GOT3 (cell line): ENCODE data around the gene BCL2L1.
"Not testable (repeated sequence)": the region's sequence is repeated elsewhere in the genome, so short reads cannot be mapped to it uniquely, and the experiment has no call there.

Source experiments
- DNase-seq: peaks from one replicate; lab custom pipeline; 2025; ENCODE audit warnings: mixed read lengths; lab: John Stamatoyannopoulos, UW

The BCL2L1 gene

DNA sequence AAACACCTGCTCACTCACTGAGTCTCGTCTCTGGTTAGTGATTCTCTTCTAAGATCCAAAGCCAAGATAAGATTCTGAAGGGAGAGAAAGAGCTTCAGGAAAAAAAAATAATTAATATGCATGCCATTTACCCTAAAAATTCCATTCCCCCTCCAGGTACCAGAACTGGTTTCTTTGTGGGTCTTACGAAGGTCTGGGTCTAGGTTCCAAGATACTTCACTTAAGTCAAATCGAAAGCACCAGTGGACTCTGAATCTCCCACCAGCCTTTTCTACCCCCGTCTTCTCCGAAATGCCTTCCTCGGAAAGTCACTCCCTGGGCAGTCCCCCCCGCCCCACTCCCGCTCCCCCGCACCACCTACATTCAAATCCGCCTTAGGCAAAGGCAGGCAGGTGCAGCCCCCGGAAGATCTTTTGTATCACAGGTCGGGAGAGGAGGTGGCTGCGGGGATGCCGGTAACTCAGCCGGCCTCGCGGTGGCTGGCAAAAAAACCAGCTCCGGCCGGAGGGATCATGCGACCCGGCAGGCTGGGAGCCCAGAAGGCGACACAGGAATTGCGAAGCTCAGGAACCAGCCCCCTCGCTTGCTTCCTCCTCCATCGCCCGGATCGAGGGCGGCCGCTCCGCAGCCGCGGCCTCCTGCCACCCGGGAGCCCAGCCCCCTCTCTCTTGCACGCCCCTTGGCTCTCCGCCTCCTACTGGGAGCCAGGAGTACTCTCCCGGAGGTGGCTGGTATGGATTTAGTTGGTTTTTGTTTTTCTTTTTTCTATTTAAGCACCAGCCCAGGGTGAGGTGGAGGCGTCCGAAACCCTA lies at the start of gene BCL2L1:
Gene BCL2L1 (minus strand): TSS at position 612 of the 812 bp plus-strand sequence. CDS start 650 bp downstream, outside the sequence.
- peak; percentile 52 for DNase-seq

DNA sequence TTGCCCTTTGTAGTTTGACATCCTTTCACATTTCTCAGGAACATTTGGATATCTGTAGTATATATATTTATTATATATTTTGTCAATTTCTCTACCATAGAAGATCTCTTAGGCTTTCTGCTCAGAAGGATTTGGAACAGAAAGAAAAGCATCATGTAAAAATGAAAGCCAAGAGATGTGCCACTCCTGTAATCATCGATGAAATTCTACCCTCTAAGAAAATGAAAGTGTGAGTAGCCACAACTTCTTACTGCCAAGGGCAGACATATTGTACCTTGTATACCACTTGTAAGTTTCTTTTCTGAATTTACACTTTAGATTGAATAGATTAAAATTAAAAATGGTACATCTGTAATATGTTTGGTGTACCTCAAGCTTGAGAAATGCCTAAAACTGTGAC lies 47.6 kb upstream of the BCL2L1 start:
- DNase-seq: no peak

GRCh38 chr20:31769681-31770080 lies 47.0 kb upstream of the BCL2L1 start:
- no peak for DNase-seq

DNA sequence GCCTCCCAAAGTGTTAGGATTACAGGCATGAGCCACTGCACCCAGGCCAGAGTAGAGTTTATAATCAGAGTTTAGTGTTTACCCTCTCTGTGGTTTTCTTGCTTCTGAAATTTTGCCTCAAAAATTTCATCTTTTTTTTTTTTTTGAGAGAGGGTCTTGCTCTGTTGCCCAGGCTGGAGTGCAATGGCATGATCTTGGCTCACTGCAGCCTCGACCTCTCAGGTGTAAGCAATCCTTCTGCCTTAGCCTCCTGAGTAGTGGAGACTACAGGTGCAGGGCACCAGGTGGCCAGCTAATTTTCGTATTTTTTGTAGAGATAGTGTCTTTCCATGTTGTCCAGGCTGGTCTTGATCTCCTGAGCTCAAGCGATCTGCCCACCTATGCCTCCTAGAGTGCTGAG lies 45.1 kb upstream of the BCL2L1 start:
- no peak for DNase-seq

DNA sequence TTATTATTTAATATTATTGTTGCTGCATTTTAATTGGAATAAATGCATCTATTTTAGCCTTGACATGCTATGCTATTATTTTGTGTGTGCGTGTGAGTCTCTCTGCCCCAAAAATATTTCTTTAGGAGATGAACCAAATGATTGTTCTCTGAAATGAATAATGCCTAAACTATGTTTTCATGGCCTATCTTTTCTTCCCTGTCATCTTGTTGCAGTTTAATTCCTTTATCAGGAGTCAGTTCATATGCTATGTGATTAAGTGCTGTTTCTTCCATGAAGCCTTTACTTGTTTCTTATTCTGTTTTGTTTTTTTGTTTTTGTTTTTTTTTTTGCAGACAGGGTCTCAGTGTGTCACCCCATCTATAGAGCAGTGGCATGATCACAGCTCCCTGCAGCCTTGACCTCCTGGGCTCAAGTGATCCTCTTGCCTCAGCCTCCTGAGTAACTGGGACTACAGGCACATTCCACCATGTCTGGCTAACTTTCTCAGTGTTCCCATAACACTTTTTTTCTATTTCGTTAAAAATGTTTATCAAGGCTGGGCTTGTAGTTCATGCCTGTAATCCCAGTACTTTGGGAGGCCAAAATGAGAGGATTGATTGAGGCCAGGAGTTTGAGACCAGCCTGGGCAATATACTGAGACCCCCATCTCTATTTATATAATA lies 42.1 kb upstream of the BCL2L1 start:
- DNase-seq: no peak

DNA sequence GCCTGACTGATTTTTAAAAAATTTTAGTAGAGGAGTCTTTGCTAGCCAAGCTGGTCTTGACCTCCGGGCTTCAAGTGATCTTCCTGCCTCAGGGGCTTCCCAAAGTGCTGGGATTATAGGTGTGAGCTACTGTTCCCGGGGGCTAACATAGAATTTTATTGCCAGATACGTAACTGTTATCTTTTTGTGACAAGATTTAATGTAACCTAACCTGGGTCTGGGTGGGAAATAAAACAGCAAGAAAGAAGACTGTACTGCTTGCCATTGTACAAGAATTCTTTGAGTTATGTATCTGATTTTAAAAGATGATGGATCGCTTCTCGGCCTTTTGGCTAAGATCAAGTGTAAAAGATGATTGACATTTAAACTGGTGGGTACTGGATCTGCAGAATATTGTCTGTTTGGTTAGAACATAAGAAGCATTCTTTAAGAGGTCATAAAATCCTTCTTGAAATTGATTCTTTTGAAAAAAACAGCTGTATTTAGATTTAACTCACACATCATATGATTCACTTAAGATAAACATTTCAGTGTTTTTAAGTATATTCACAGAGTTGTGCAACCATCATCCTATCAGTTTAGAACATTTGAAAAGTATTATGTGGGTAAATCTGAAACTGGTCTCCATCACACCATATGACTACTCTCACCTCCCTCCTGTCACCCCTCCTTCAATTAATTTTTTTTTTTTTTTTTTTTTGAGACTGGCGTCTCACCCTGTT lies 38.0 kb upstream of the BCL2L1 start:
- DNase-seq: no peak

GRCh38 chr20:31759836-31760518 lies 37.3 kb upstream of the BCL2L1 start:
- DNase-seq: no peak

DNA sequence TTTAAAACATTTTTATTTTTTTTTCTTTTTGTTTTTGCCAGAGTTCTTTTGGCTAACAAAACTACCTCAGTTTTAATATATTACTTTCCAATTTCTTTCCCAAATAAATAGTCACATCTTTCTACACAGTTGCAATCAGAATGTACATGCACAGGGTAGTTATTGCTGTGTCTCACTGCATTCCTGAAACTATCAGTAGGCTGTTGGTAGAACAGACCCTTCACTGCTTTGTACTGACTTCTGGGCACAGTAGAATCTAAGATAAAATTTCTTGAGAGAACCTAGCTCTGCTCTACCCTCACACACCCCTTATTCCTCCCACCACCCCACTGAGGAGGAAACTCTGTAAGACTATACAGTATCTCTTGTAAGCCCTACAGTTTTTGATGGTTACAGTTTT lies 36.3 kb upstream of the BCL2L1 start:
- no peak for DNase-seq

DNA sequence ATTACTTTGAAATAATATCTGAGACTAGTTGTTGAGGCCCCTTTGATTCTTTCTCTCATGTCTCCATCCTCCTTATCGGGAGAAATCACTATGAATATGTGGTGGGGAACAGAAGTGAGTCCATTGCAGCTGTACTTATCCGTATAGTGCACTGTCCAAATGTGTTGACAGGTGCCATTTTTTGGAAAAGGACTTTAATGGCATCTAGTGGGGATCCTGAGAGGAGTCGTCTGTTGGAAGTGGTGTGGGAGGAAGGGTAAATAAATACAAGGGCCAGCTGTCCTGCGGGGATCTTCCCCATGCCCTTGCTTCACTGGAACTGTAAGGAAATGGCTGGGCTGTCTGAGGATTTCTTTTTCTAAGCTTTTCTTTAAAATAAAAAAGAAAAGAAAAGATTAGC lies 35.9 kb upstream of the BCL2L1 start:
- no peak for DNase-seq

DNA sequence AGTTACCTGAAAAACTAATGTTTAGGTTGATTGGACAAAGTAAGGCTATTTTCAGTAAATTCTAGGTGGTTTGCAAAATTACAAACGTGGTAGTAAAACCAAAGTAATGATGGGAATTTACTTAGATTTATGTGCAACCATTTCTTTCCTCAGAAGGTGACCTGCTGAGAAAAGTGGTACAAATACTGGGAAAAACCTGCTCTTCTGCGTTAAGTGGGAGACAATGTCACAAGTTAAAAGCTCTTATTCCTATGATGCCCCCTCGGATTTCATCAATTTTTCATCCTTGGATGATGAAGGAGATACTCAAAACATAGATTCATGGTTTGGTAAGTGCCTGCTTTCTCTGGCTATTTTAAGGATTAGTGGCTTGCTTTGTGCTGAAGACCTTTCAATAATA lies 34.6 kb upstream of the BCL2L1 start:
- no peak for DNase-seq

- DNase-seq: no peak
Observed at GRCh38 chr20:31751126-31751525, 28.5 kb upstream of the BCL2L1 start.

- DNase-seq: no peak
Observed at GRCh38 chr20:31749223-31749622, 26.6 kb upstream of the BCL2L1 start.

DNA sequence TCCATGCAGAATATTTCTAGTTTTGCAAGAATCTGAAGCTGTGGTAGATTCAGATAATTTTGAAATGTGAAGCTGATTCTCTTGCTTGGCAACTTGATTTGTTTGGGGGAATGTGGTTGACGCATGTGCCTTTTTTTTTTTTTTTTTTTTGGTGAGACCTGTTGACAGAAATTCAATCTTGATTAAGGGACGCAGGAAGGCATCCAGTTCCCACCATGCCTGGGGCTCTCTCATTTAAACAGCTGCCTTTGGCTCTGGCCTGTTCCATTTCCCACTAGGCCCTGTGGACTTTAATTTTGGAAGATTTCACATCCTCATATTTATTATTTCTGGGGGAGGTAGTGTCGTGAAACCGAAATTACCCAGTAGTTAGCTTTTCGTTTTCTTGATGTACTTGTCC lies 25.0 kb upstream of the BCL2L1 start:
- DNase-seq: no peak

GRCh38 chr20:31747028-31747427 lies 24.4 kb upstream of the BCL2L1 start:
- DNase-seq: not testable (repeated sequence)

- DNase-seq: no peak
Observed at GRCh38 chr20:31746068-31746878, 23.6 kb upstream of the BCL2L1 start.

DNA sequence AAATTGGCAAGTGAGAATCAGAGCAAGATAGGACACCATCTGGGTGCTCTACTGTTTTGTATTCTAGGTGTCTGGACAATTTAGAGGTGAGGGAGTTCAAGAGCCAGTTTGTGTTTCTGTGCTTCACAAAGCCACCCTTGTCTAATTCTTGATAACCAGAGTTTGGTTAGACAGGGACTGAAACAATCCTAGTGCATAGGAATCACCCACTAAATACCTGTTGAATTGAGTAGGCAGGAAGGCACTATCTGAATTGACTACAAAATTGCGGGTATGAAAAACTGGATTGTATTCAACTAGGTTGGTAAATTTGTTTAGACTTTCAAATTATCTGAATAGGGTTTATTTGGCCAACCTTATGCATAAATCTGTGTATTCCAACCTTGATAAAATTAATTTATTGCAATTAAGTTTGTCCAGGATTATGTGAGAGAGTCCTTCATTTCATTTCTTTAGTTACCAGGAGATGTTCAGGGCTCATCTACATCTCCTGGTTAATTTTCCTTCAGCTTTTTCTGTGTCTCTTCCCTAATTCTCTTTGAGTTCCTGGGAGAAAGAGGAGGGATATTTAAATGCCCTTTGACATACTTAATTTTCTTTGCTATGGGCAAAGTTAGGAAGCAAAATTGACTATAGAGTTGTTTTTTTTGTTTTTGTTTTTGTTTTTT lies 18.1 kb upstream of the BCL2L1 start:
- no peak for DNase-seq

DNA sequence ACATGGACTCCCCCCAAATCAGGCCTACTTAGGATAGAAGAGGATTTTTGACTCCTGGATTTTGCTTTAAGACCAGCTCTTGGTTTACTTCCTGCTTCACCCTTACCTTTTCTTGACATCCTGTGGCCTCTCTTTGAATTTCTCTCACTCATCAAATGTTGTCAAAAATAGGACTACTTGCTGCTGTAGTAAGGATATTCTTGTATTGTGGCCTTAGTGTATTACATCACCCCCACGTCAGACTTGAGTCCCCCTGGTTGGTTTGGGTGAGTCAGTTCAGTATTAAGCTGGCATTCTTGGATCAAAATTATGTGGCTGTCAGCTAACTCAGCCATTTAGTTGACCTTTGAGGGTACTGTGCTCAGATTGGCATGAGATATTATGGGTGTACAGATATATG lies 17.5 kb upstream of the BCL2L1 start:
- no peak for DNase-seq

GRCh38 chr20:31739550-31739977 lies 16.9 kb upstream of the BCL2L1 start:
- DNase-seq: no peak

DNA sequence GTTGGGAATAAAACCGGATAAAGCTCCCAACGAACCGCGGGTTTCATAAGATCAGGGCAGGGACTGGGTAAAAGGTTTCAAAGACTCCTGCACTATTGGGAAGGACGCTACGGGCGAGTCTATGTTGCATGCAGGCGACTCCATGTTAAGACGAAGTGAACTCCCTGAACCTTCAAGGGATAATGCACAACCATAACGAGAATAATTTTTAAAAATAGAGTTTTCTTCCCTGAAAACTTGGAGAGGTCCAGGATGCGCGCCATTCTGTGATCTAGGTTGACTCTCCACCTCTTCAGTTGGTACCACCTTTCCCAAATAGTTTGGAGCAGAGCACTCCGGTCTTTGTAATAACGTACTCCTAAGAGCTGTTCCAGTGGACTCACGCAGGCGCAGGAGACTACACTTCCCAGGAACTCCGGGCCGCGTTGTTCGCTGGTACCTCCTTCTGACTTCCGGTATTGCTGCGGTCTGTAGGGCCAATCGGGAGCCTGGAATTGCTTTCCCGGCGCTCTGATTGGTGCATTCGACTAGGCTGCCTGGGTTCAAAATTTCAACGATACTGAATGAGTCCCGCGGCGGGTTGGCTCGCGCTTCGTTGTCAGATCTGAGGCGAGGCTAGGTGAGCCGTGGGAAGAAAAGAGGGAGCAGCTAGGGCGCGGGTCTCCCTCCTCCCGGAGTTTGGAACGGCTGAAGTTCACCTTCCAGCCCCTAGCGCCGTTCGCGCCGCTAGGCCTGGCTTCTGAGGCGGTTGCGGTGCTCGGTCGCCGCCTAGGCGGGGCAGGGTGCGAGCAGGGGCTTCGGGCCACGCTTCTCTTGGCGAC lies 16.3 kb upstream of the BCL2L1 start, which contains the start of gene TPX2:
Gene TPX2 (plus strand): TSS at position 562 of the 821 bp plus-strand sequence. CDS start 18,187 bp downstream, outside the sequence.
- peak; percentile 90 for DNase-seq

DNA sequence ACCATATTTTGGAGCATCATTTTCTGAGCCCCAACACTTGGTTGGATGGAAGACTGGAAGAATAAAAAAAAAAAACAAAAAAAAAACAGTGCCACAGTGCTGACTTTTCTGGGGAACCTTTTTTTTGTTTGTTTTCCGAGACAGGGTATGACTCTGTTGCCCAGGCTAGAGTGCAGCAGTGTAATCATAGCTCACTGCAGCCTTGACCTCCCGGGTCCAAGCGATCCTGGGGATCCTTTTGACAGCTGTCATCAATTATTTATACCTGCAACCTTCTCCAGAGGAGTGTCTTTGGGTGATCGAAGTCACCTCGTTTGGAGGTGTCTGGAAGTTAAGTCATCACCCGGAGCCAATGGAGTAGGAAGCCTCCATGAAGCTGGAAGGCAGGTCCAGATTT lies 8.7 kb upstream of the BCL2L1 start:
- DNase-seq: no peak
